Common myeloid progenitor, CD34-positive (primary cell): Measurements from ENCODE around the gene CSF1.

ENCODE experiments used
- CTCF ChIA-PET: fragments of 350-600 bp; sonication (Branson Sonifier 250); formaldehyde crosslinking; loops from one replicate; lab custom pipeline; 2021; ENCODE audit warnings: antibody characterized with exemption; lab: Charles Lee
- POLR2A ChIA-PET: fragments of 350-600 bp; sonication (Branson Sonifier 250); formaldehyde crosslinking; loops from one replicate; lab custom pipeline; 2021; ENCODE audit warnings: antibody characterized with exemption; lab: Charles Lee
- DNase-seq, 3 donors: peaks; one replicate each; pipeline versions ENCODE4 v3.0.0 to v3.0.0-alpha.2; 2013
- H3K27ac ChIP-seq, 2 experiments: 1 replicate in 1 of 2; 2 replicates in 1 of 2; pipeline ENCODE4 v1.7.0; 2013; ENCODE audit warnings: inconsistent platforms in 2 of 2, low read length in 2 of 2, mild to moderate bottlenecking in 2 of 2, low read depth in 1 of 2, moderate library complexity in 1 of 2; ENCODE audit not compliant: severe bottlenecking in 2 of 2, insufficient read depth in 1 of 2, poor library complexity in 1 of 2
- H3K27me3 ChIP-seq, 5 experiments: replicated peaks in 2 of 5; 1 replicate in 3 of 5; 2 replicates in 2 of 5; pipeline versions ENCODE4 v1.6.1 to v1.7.0; 2013; ENCODE audit warnings: low read length in 4 of 5, mild to moderate bottlenecking in 2 of 5, moderate library complexity in 2 of 5, inconsistent platforms in 1 of 5; ENCODE audit not compliant: insufficient read depth in 5 of 5, control insufficient read depth in 4 of 5
- H3K36me3 ChIP-seq, 4 experiments: 1 replicate in 2 of 4; 2 replicates in 2 of 4; pipeline versions ENCODE4 v1.6.1 to v1.7.0; 2013; ENCODE audit warnings: low read length in 3 of 4, control low read depth in 1 of 4, mild to moderate bottlenecking in 1 of 4; ENCODE audit not compliant: control insufficient read depth in 4 of 4, insufficient read depth in 4 of 4
- H3K4me1 ChIP-seq, 4 experiments: 1 replicate in 3 of 4; 2 replicates in 1 of 4; pipeline versions ENCODE4 v1.6.1 to v1.7.1; 2013; ENCODE audit warnings: low read length in 3 of 4, mild to moderate bottlenecking in 3 of 4, control low read depth in 1 of 4, inconsistent platforms in 1 of 4, moderate library complexity in 1 of 4; ENCODE audit not compliant: control insufficient read depth in 4 of 4, insufficient read depth in 4 of 4; ENCODE audit errors: control extremely low read depth in 1 of 4
- H3K4me3 ChIP-seq, 7 experiments: 1 replicate in 4 of 7; 2 replicates in 3 of 7; pipeline versions ENCODE4 v1.5.1 to v1.7.0; 2013; ENCODE audit warnings: mild to moderate bottlenecking in 7 of 7, low read length in 6 of 7, moderate library complexity in 6 of 7, inconsistent platforms in 2 of 7, low read depth in 2 of 7, control low read depth in 1 of 7; ENCODE audit not compliant: insufficient read depth in 4 of 7, control insufficient read depth in 1 of 7; ENCODE audit errors: extremely low read depth in 1 of 7
- H3K9me3 ChIP-seq, 5 experiments: 1 replicate in 4 of 5; 2 replicates in 1 of 5; pipeline versions ENCODE4 v1.6.1 to v1.7.1; 2013; ENCODE audit warnings: low read length in 4 of 5, mild to moderate bottlenecking in 2 of 5, inconsistent platforms in 1 of 5, low read depth in 1 of 5, moderate library complexity in 1 of 5; ENCODE audit not compliant: control insufficient read depth in 4 of 5, insufficient read depth in 2 of 5; ENCODE audit errors: control extremely low read depth in 1 of 5
- WGBS: methylation state at CpG from one replicate; pipeline ENCODE4 v1.1.5; 2013; ENCODE audit not compliant: insufficient coverage; 5-methylcytosine and 5-hydroxymethylcytosine counted together

Gene CSF1

DNA sequence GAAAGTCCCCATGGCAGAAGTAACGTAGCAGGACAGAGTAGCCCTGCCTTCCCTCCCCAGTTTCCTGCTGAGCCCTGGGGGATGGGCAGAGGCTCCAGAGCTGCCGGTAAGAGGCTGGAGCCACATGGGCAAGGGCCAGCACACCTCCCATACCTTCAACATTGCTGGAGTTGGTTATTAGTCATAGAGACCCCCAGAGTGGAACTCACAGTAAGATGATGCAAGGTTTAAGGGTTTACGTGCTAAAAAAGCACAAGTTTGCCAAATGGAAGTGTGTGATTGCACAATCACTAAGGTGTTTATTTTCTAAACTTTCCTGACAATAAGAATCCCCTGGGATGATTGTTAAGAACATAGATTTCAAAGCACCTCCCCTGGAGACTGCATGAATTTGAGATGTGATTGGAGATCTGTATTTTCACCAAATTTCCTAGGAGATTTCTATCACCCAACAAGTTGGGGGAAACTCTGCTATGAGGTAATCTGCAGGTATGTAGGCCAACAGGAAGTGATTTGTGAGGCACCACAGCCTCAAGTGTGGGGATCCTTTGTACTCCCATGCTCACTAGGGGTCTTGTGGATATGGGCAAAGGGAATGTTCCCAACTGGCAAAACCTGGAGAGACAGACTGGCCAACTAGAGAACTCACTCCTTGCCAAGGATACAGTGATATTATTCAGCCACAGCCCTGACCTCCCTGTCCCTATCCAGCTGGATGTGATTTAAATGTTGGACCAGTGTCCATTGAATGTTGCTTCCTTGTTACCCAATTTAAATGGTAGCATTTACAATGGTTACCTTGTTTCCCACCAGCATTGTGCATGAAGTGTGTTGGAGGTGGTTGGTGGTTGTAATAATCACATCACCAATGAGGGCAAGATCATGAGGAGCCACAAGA is 37.1 kb upstream of the CSF1 start:
- Histone ChIP-seq H3K36me3 (no peaks in the 10 kb centered on the region), H3K9me3 (no peaks in the 10 kb centered on the region), H3K4me3 (no peak overlapping the region), H3K27me3 (peaks cover 0 to 2% (median 0%) of the 10 kb centered on the region in 5 experiments), H3K27ac (no peak overlapping the region), H3K4me1 (peaks cover 0 to 2% (median 0%) of the 10 kb centered on the region in 4 experiments)
- CTCF ChIA-PET = interaction anchor here (1.4 kb wide), 1 partner anchor 44 kb away, joined by 3 read pairs; no protein-coding TSS in a partner anchor
- 81% methylated on average over 2 of the region's 3 CpGs for WGBS
- DNase-seq = no peak
- POLR2A ChIA-PET = no interaction called here

DNA sequence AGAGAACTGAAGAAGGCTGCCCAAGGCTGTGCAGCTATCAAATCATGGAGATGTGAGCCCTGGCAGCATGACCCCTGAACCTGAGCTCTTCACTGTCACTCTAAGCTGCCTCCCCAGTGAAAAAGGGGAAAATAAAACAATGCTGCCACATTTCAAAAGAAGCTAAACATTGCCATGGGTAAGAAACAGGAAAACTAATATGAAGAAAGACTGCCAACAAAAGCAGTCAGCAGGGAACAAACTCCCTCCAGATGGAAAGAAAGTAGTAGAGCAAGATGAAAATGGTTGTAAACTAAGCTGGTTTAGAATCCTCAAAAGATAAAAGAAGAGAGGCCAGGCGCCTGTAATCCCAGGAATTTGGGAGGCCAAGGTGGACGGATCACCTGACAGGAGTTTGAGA is 36.2 kb upstream of the CSF1 start:
- Histone ChIP-seq H3K36me3 (no peaks in the 10 kb centered on the region), H3K4me3 (no peak overlapping the region), H3K4me1 (peaks cover 0 to 2% (median 0%) of the 10 kb centered on the region in 4 experiments), H3K27ac (no peak overlapping the region), H3K9me3 (no peaks in the 10 kb centered on the region), H3K27me3 (peaks cover 0 to 2% (median 0%) of the 10 kb centered on the region in 5 experiments)
- POLR2A ChIA-PET = interaction anchor here (0.6 kb wide), 1 partner anchor 39 kb away, joined by 3 read pairs; no protein-coding TSS in a partner anchor
- WGBS = 100% methylated on average over 1 of the region's 2 CpGs
- DNase-seq = no peak
- CTCF ChIA-PET = interaction anchor here (0.7 to 1.0 kb wide), 3 partner anchors 10 to 29 kb away, joined by 3 read pairs; no protein-coding TSS in a partner anchor

DNA sequence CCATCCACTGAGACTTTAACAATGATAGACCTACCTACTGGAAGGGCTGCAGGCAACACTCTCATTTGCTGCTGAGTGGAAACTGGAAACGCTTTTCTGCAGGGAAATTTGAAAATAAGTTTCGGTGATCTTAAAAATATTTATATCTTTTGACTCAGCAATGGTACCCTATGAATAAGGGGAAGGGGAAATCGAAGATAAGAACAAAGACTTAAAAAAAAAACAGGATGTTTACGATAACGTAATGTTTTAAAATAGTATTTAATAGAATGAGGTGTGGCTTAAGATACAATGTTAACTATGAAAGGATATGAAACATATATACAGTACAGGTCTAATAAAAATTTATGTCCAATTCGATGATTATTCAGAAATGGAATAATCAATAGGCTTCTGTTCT is 34.8 kb upstream of the CSF1 start:
- no peaks in the 10 kb centered on the region for H3K36me3 ChIP-seq
- POLR2A ChIA-PET = no interaction called here
- no peaks in the 10 kb centered on the region for H3K9me3 ChIP-seq
- H3K4me3 ChIP-seq = no peak overlapping the region
- no peak for DNase-seq
- H3K4me1 ChIP-seq = peaks cover 0 to 2% (median 0%) of the 10 kb centered on the region in 4 experiments
- CTCF ChIA-PET = no interaction called here
- WGBS = no CpG with 5 or more reads among the region's 6 CpGs
- no peak overlapping the region for H3K27ac ChIP-seq
- peaks cover 0 to 2% (median 0%) of the 10 kb centered on the region in 5 experiments for H3K27me3 ChIP-seq

DNA sequence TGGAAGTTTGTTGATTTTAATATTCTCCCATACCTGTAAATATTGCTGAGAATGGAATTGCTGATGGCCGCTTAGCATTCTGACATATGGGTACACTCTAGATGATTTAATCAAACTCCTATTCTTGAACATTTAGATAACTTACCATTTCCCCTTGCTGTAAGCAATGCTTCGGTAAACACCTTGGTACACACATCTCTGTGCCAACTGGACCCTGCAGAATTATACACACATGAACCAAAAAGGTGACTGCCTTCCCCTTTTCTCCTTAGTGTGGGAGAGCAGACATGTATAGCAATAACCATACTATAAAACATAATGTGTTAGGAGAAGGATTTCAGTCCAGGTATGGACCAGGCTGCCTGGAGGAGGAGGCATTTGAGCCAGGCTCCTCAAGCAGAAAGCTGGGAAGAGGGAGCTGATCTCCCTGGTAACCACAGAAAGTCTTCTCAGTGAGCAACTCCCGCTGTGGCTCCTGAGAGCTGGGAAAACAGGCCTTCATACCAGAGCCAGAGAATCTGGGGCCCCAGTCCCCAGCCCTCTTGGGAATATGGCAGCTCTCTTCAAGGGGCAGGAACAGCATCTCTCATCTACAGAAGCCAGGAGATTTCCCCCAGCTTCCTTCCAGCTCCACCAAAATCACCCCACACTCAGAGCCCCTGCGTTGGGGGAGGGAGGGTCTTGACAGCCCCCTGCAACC is 33.9 kb upstream of the CSF1 start:
- 100% methylated on average over 3 of the region's 4 CpGs for whole genome bisulfite sequencing
- H3K27ac ChIP-seq = no peak overlapping the region

DNA sequence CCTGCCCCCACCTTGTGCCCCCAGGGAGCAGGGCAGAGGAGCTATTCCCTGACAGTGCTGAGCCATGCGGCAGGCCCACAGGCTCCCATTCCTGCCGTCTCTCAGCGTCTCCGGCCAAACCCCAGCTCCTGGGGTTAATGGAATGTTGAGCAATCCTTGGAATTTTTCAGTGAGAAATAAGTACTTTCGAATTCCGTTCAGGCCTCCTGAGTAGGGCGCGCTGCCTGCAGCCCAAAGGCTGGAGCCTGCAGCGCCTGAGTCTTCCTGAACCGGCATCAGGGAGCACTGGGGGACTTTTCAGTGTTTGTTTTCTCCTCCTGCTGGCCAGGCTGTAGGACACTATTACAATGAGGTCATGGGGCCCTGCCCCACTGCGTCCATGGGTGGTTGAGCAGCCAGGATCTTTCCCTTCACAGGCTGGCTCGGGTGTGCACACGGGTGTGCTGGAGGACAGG is 33.3 kb upstream of the CSF1 start:
- CTCF ChIA-PET = interaction anchor here (1.1 kb wide), 1 partner anchor 9 kb away, joined by 3 read pairs; no protein-coding TSS in a partner anchor
- H3K4me3 ChIP-seq = no peak overlapping the region

More for the DNA sequence above, 33.9 kb upstream of the CSF1 start:
- H3K36me3 ChIP-seq = no peaks in the 10 kb centered on the region
- no peaks in the 10 kb centered on the region for H3K9me3 ChIP-seq
- no peak overlapping the region for H3K4me3 ChIP-seq
- CTCF ChIA-PET = interaction anchor here (1.1 kb wide), 1 partner anchor 9 kb away, joined by 3 read pairs; no protein-coding TSS in a partner anchor
- H3K27me3 ChIP-seq = peaks cover 0 to 2% (median 0%) of the 10 kb centered on the region in 5 experiments
- DNase-seq = no peak
- POLR2A ChIA-PET = no interaction called here
- H3K4me1 ChIP-seq = peaks cover 0 to 2% (median 0%) of the 10 kb centered on the region in 4 experiments

DNA sequence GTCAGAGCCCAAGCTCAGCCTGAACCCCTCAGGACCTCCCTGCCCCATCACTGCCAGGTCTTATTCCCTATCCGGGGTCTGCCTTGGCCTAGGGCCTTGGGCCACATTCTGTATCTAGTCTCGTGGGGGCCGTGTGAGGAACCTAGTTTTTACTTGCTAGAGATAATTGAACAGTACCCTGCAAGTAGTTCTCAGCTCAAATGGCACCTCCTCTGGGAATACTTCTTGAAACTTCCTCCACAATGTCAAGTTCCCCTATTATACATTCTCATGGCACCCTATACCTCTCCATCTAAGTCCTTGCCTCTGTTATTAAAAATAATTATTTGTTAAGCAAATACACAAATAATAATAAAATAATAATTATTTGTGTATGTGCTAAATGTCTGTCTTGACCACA is 32.9 kb upstream of the CSF1 start:
- POLR2A ChIA-PET = no interaction called here

More for the DNA sequence above, 33.3 kb upstream of the CSF1 start:
- WGBS = 96% methylated on average over 9 of the region's 13 CpGs
- Histone ChIP-seq H3K4me1 (peaks cover 0 to 2% (median 0%) of the 10 kb centered on the region in 4 experiments), H3K27ac (no peak overlapping the region), H3K9me3 (no peaks in the 10 kb centered on the region), H3K27me3 (peaks cover 0 to 2% (median 0%) of the 10 kb centered on the region in 5 experiments), H3K36me3 (no peaks in the 10 kb centered on the region)
- POLR2A ChIA-PET = no interaction called here
- DNase-seq = no peak

More for the DNA sequence above, 32.9 kb upstream of the CSF1 start:
- Histone ChIP-seq H3K27ac (no peak overlapping the region), H3K4me1 (peaks cover 0 to 2% (median 0%) of the 10 kb centered on the region in 4 experiments), H3K9me3 (no peaks in the 10 kb centered on the region), H3K27me3 (peaks cover 0 to 2% (median 0%) of the 10 kb centered on the region in 5 experiments), H3K36me3 (no peaks in the 10 kb centered on the region), H3K4me3 (no peak overlapping the region)
- WGBS = 100% methylated on average over 2 of the region's 3 CpGs
- DNase-seq = no peak
- CTCF ChIA-PET = interaction anchor here (1.1 kb wide), 1 partner anchor 10 kb away, joined by 3 read pairs; no protein-coding TSS in a partner anchor
